ENCODE measurements around the gene PDZRN4. TPM values are rescaled to one million over a fixed set of nuclear protein-coding genes. Genes with fewer than 3 reads are reported as not detected.

PDZRN4 gene
- total and polyA plus RNA-seq, 11 donors, result 0.07 to 1.4 (median 0.12) TPM; not detected in 6

DNA sequence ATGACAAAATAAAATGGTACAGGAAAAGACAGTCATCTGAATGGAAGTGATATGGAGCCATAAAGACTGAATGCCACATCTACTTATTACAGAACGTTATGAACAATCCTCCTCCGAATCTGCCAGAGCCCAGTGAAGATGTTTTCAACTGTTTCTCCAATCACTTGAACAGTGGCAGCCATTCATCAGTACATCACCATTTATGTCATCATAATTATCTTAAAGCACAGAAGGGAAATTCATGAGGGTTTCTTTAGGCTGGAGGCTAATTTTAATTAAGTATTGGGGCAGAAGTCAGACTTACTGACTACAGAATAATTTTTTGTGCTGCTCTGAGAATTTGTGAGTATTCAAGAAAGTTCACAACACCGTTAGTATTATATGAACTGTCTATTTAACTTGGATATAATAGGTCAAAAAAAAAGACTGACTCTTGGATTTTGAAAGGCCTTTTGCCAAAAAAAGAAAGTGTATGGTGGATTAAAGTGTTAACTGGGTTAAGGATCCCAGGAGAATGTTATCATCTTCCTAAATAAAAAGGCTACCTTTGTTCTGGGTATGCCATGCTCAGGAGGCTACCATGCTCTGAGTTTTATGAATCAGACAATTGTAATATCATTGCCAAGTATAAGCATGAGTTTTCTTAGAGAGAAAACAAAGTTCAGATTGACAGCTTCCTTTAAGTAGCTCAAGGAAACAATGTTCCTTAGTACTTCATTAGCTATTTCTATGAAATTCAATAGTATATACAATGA lies 40.1 kb downstream of the PDZRN4 start:
- 67 to 74% (median 67%) methylated on average over 3 of the region's 3 CpGs for WGBS, 4 donors
- Histone ChIP-seq H3K4me1 (no peaks in the 10 kb centered on the region), H3K27me3 (no peaks in the 10 kb centered on the region), H3K9me3 (peaks cover 0 to 5% (median 0%) of the 10 kb centered on the region in 12 donors), H3K36me3 (no peaks in the 10 kb centered on the region), H3K4me3 (no peak overlapping the region), H3K27ac (no peak overlapping the region)
- DNase-seq (no peak), ATAC-seq (no peak)
- TF ChIP-seq, protein P1, sequence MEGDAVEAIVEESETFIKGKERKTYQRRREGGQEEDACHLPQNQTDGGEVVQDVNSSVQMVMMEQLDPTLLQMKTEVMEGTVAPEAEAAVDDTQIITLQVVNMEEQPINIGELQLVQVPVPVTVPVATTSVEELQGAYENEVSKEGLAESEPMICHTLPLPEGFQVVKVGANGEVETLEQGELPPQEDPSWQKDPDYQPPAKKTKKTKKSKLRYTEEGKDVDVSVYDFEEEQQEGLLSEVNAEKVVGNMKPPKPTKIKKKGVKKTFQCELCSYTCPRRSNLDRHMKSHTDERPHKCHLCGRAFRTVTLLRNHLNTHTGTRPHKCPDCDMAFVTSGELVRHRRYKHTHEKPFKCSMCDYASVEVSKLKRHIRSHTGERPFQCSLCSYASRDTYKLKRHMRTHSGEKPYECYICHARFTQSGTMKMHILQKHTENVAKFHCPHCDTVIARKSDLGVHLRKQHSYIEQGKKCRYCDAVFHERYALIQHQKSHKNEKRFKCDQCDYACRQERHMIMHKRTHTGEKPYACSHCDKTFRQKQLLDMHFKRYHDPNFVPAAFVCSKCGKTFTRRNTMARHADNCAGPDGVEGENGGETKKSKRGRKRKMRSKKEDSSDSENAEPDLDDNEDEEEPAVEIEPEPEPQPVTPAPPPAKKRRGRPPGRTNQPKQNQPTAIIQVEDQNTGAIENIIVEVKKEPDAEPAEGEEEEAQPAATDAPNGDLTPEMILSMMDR (IDR thresholded peaks at IDR 0.05), result no peak
- TF ChIP-seq POLR2A (IDR thresholded peaks at IDR 0.05), result no peak
- intact Hi-C loops (cut with DNase I), result no loop called here

DNA sequence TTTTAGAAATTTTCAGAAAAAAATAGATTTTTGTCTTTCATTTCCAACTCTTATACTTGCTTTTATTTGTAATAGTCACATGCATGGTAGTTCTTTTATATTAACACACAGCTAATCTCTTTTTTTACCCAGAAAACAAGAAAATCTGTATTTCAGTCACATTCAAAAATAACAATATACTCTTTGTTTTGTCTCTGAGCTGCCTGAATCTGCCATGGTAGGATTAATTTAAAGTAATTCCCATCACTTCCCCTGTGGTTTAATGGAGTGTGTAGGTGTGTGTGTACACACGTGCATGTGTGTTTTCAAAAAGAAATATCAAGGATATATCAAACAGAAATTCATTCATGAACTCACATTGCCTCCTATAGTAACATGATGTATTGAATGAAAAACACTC lies 42.6 kb downstream of the PDZRN4 start:
- Histone ChIP-seq H3K4me1 (no peaks in the 10 kb centered on the region), H3K27me3 (no peaks in the 10 kb centered on the region), H3K9me3 (peaks cover 0 to 6% (median 0%) of the 10 kb centered on the region in 12 donors), H3K36me3 (no peaks in the 10 kb centered on the region), H3K4me3 (no peak overlapping the region), H3K27ac (no peak overlapping the region)
- WGBS, 4 donors, result 74 to 88% (median 77%) methylated on average over 1 of the region's 1 CpG
- intact Hi-C loops (cut with DNase I), result no loop called here
- no peak for DNase-seq
- TF ChIP-seq, protein P1 (IDR thresholded peaks at IDR 0.05), result no peak
- TF ChIP-seq POLR2A (IDR thresholded peaks at IDR 0.05), result no peak
- ATAC-seq, result no peak

DNA sequence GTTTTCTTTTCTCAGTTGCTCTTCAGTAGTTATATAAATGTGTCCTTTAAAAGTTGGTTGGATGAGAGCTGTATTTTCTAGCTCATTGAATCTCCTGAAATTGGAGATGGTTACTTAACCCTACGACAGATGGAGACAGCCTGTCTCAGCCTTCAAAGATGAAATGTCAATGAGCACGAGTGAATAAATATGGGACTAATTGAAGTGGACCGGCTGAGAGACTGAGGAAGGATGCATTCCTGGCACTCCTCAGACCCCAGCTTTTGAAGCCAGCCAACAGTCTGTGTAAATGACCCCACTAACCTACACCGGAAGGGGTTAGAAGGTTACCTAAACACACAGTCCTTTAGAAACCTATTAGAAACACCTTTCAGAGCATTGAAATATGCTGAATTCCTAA lies 46.6 kb downstream of the PDZRN4 start:
- intact Hi-C loops (cut with DNase I), result no loop called here
- no peak for TF ChIP-seq POLR2A (IDR thresholded peaks at IDR 0.05)
- TF ChIP-seq, protein P1 (IDR thresholded peaks at IDR 0.05), result no peak
- no peak for ATAC-seq

DNA sequence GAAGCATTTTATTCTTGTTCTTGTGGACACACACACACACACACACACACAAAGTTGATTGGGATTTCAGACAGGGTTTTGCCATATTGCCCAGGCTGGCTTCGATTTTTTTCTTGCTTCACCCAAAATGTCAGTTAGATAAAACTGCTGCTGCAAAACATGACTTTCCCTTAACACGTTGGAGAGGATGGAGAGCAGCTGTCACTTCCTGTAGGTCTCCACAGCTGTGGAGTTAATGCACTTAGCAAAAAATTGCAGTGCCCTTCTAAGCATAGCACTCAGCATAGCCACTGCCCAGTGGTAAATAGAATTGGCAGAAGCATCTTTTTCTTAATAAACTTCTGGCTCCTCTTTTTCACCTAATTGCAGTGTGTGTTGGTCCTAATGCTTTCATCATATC lies 54.5 kb downstream of the PDZRN4 start:
- DNase-seq (no peak), ATAC-seq (no peak)
- Histone ChIP-seq H3K27ac (no peak overlapping the region), H3K27me3 (no peaks in the 10 kb centered on the region), H3K36me3 (no peaks in the 10 kb centered on the region), H3K4me3 (no peak overlapping the region), H3K4me1 (no peaks in the 10 kb centered on the region), H3K9me3 (no peaks in the 10 kb centered on the region)
- TF ChIP-seq, protein P1 (IDR thresholded peaks at IDR 0.05), result no peak
- TF ChIP-seq POLR2A (IDR thresholded peaks at IDR 0.05), result no peak
- intact Hi-C loops (cut with DNase I), result no loop called here
- WGBS, 4 donors, result 18 to 27% (median 25%) methylated on average over 2 of the region's 2 CpGs

More for the DNA sequence above, 46.6 kb downstream of the PDZRN4 start:
- H3K27ac ChIP-seq, result no peak overlapping the region
- peaks cover 0 to 6% (median 0%) of the 10 kb centered on the region in 12 donors for H3K9me3 ChIP-seq
- no peaks in the 10 kb centered on the region for H3K36me3 ChIP-seq
- no peak overlapping the region for H3K4me3 ChIP-seq
- WGBS, 4 donors, result 48 to 68% (median 55%) methylated on average over 4 of the region's 4 CpGs
- no peak for DNase-seq
- H3K4me1 ChIP-seq, result no peaks in the 10 kb centered on the region
- H3K27me3 ChIP-seq, result no peaks in the 10 kb centered on the region
